Prostate gland (tissue), 1 donor: ENCODE results near the gene ZNF598.

Experiments
- POLR2A ChIP-seq: fragments of 450-650 bp; IDR thresholded peaks from one replicate; pipeline ENCODE4 v1.6.1; 2016; ENCODE audit warnings: antibody characterized with exemption, mild to moderate bottlenecking
- POLR2AphosphoS5 ChIP-seq: sonication (generic); formaldehyde crosslinking; IDR thresholded peaks from one replicate; pipeline ENCODE4 v1.6.1; 2017; ENCODE audit warnings: antibody characterized with exemption

DNA sequence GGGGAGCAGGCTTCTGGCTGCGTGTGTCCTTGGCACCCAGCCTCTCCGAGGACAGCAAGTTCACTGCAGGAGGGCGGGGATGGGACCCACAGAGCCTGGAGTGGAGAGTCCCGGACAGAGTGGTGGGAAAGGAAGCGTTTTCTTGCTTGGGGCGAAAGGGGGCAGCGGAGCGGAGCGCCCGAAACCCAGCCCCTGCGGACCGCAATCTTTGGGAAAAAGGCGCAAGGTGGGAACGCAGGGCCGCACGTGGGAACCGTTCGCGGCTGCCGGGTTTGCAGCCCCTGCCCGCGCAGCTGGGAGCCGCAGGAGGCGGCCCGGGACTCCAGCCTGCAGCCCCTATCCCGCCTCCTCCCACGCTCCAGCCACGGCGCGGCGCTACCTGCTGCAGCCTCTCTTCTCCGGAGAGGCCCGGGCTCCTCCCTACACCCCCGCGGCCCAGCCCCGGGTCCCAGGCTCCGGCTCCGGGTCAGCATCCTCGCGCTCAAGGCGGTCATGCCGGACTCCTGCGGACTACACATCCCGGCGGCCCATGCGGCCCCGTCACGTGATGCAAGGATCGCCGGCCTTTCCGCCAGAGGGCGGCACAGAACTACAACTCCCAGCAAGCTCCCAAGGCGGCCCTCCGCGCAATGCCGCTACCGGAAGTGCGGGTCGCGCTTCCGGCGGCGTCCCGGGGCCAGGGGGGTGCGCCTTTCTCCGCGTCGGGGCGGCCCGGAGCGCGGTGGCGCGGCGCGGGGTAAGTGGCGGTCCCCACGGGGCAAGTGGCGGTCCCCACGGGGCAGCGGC is 37.9 kb upstream of the ZNF598 start, which contains the start of the genes NTHL1 and TSC2:
- TF ChIP-seq POLR2AphosphoS5 (peak; percentile 97), POLR2A (no peak)
